Activated CD8-positive, alpha-beta T cell treated with anti-CD3 and anti-CD28 coated beads for 36 hours (primary cell): ENCODE measurements around the gene STARD8. TPM values are rescaled to one million over a fixed set of nuclear protein-coding genes. Genes with fewer than 3 reads are reported as not detected.

Experiments used
- ATAC-seq: fragments of 200-7000 bp; cut with Tn5 transposase; one replicate; pipeline ENCODE4 v1.10.0; 2021; ENCODE audit warnings: mild to moderate bottlenecking, moderate library complexity
- CTCF ChIA-PET: fragments of 350-600 bp; sonication (Branson Sonifier 250); formaldehyde crosslinking; loops from one replicate; lab custom pipeline; 2021; ENCODE audit warnings: antibody characterized with exemption; lab: Charles Lee
- POLR2A ChIA-PET: fragments of 350-600 bp; sonication (Branson Sonifier 250); formaldehyde crosslinking; loops from one replicate; lab custom pipeline; 2021; ENCODE audit warnings: antibody characterized with exemption; lab: Charles Lee
- DNase-seq: peaks from one replicate; pipeline ENCODE4 v3.0.0-alpha.2; 2020
- H3K27ac Mint-ChIP-seq: one replicate; pipeline ENCODE4 v1.8.0; 2021; ENCODE audit warnings: mild to moderate bottlenecking, mixed read lengths
- H3K27me3 Mint-ChIP-seq: one replicate; pipeline ENCODE4 v1.8.0; 2021; ENCODE audit warnings: mixed read lengths
- H3K36me3 Mint-ChIP-seq: one replicate; pipeline ENCODE4 v1.8.0; 2021; ENCODE audit warnings: low read depth, mixed read lengths
- H3K4me1 Mint-ChIP-seq: one replicate; pipeline ENCODE4 v1.8.0; 2021; ENCODE audit warnings: low read depth, mixed read lengths
- H3K4me3 Mint-ChIP-seq: one replicate; pipeline ENCODE4 v1.8.0; 2021; ENCODE audit warnings: mild to moderate bottlenecking, moderate library complexity, mixed read lengths
- H3K9me3 Mint-ChIP-seq: one replicate; pipeline ENCODE4 v1.8.0; 2021; ENCODE audit warnings: mixed read lengths
- CTCF ChIP-seq: fragments of 200-600 bp; IDR thresholded peaks from one replicate; pipeline ENCODE4 v1.8.0; 2022; ENCODE audit warnings: antibody characterized with exemption, mild to moderate bottlenecking
- intact Hi-C: fragments of 100-400 bp; cut with micrococcal nuclease; formaldehyde crosslinking; loops from one replicate; pipeline ENCODE4 v1.10.0; 2022
- total RNA-seq, 2 experiments: library from RNA; stranded (reverse); gene quantifications; one replicate each; pipeline ENCODE4 v1.2.3, GENCODE V29; 2021

STARD8 gene
- total RNA-seq, 2 experiments from 2014 or later = 0.36 to 0.38 TPM

GRCh38 chrX:68697036-68697435 lies 49.6 kb downstream of the STARD8 start:
- Mint-ChIP-seq H3K36me3 (no peaks in the 10 kb centered on the region), H3K4me3 (no peak overlapping the region), H3K4me1 (peaks cover 3% of the 10 kb centered on the region), H3K9me3 (no peaks in the 10 kb centered on the region), H3K27me3 (peaks cover 15% of the 10 kb centered on the region), H3K27ac (no peak overlapping the region)
- POLR2A ChIA-PET = no interaction called here
- intact Hi-C loops = no loop called here
- DNase-seq (no peak), ATAC-seq (no peak)
- CTCF ChIA-PET = no interaction called here
- TF ChIP-seq CTCF = no peak

GRCh38 chrX:68697465-68698125 lies 50.1 kb downstream of the STARD8 start:
- ATAC-seq (no peak), DNase-seq (no peak)
- no peaks in the 10 kb centered on the region for H3K36me3 Mint-ChIP-seq
- H3K27me3 Mint-ChIP-seq = peaks cover 12% of the 10 kb centered on the region
- H3K4me1 Mint-ChIP-seq = peaks cover 3% of the 10 kb centered on the region
- ChIA-PET CTCF (no interaction called here), POLR2A (no interaction called here)
- intact Hi-C loops = no loop called here
- no peaks in the 10 kb centered on the region for H3K9me3 Mint-ChIP-seq
- no peak for TF ChIP-seq CTCF
- no peak overlapping the region for H3K27ac Mint-ChIP-seq
- no peak overlapping the region for H3K4me3 Mint-ChIP-seq

GRCh38 chrX:68698942-68699341 lies 51.5 kb downstream of the STARD8 start:
- Mint-ChIP-seq H3K27ac (no peak overlapping the region), H3K4me1 (peaks cover 3% of the 10 kb centered on the region), H3K4me3 (no peak overlapping the region), H3K27me3 (peaks cover 12% of the 10 kb centered on the region), H3K9me3 (no peaks in the 10 kb centered on the region), H3K36me3 (no peaks in the 10 kb centered on the region)
- no peak for DNase-seq
- no peak for TF ChIP-seq CTCF
- no peak for ATAC-seq
- intact Hi-C loops = no loop called here
- ChIA-PET CTCF (no interaction called here), POLR2A (no interaction called here)

GRCh38 chrX:68699960-68700746 lies 52.7 kb downstream of the STARD8 start:
- POLR2A ChIA-PET = no interaction called here
- CTCF ChIA-PET = no interaction called here
- H3K27ac Mint-ChIP-seq = no peak overlapping the region
- ATAC-seq (no peak), DNase-seq (no peak)
- no peak for TF ChIP-seq CTCF
- no peak overlapping the region for H3K4me3 Mint-ChIP-seq
- H3K36me3 Mint-ChIP-seq = no peaks in the 10 kb centered on the region
- no peaks in the 10 kb centered on the region for H3K9me3 Mint-ChIP-seq
- intact Hi-C loops = no loop called here
- H3K4me1 Mint-ChIP-seq = peaks cover 2% of the 10 kb centered on the region
- peaks cover 7% of the 10 kb centered on the region for H3K27me3 Mint-ChIP-seq

- ATAC-seq (no peak), DNase-seq (no peak)
- Mint-ChIP-seq H3K36me3 (no peaks in the 10 kb centered on the region), H3K9me3 (no peaks in the 10 kb centered on the region), H3K4me3 (no peak overlapping the region), H3K27ac (no peak overlapping the region), H3K27me3 (no peaks in the 10 kb centered on the region), H3K4me1 (no peaks in the 10 kb centered on the region)
- no peak for TF ChIP-seq CTCF
- CTCF ChIA-PET = no interaction called here
- intact Hi-C loops = no loop called here
- POLR2A ChIA-PET = no interaction called here
These were observed 55.9 kb downstream of the STARD8 start for GRCh38 chrX:68703369-68703768.
